Muscle of leg (tissue), 11 donors: ENCODE measurements around the gene API5. TPM values are rescaled to one million over a fixed set of nuclear protein-coding genes. Genes with fewer than 3 reads are reported as not detected.

Experiments used
- DNase-seq: peaks from one replicate; pipeline ENCODE4 v3.0.0; 2013
- H3K27ac ChIP-seq: one replicate; pipeline ENCODE4 v1.5.1; 2013; ENCODE audit warnings: mild to moderate bottlenecking, low read length, control low read depth
- H3K27me3 ChIP-seq: one replicate; pipeline ENCODE4 v1.6.1; 2013; ENCODE audit warnings: low read length; ENCODE audit not compliant: control insufficient read depth, insufficient read depth
- H3K36me3 ChIP-seq: one replicate; pipeline ENCODE4 v1.6.1; 2013; ENCODE audit warnings: low read length; ENCODE audit not compliant: control insufficient read depth, insufficient read depth
- H3K4me1 ChIP-seq: one replicate; pipeline ENCODE4 v1.6.1; 2013; ENCODE audit warnings: low read length; ENCODE audit not compliant: control insufficient read depth, insufficient read depth
- H3K4me3 ChIP-seq: one replicate; pipeline ENCODE4 v1.5.1; 2013; ENCODE audit warnings: low read length, control low read depth
- H3K9me3 ChIP-seq: replicated peaks from 2 replicates; pipeline ENCODE4 v1.6.1; 2013; ENCODE audit warnings: low read depth, low read length; ENCODE audit not compliant: control insufficient read depth
- WGBS: methylation state at CpG from one replicate; pipeline ENCODE4 v1.1.5; 2013; ENCODE audit warnings: missing lambda C conversion rate; ENCODE audit not compliant: insufficient coverage; 5-methylcytosine and 5-hydroxymethylcytosine counted together
- polyA plus RNA-seq, 8 donors: library from polyadenylated mRNA; unstranded; fragments of 120-200 nt; gene quantifications; one replicate each; pipeline versions ENCODE4 v1.2.1 to v1.2.3, GENCODE V29; 2013; ENCODE audit warnings: inconsistent platforms in 1 of 8, low replicate concordance in 1 of 8; ENCODE audit not compliant: insufficient read length in 8 of 8, insufficient read depth in 1 of 8
- total RNA-seq: library from RNA; stranded (reverse); fragments of 120-200 nt; gene quantifications from one replicate; pipeline ENCODE4 v1.2.4, GENCODE V29; 2013

Gene API5
- total and polyA plus RNA-seq, 9 donors: 32.7 to 55.3 (median 41.7) TPM

GRCh38 chr11:43358279-43358800, 46.5 kb downstream of the API5 start:
- 0% methylated on average over 12 of the region's 16 CpGs for WGBS
- H3K27me3 ChIP-seq: no peaks in the 10 kb centered on the region
- peaks cover 13% of the 10 kb centered on the region for H3K4me1 ChIP-seq
- H3K4me3 ChIP-seq: peak overlapping the region; percentile 99
- peaks cover 7% of the 10 kb centered on the region for H3K36me3 ChIP-seq
- no peaks in the 10 kb centered on the region for H3K9me3 ChIP-seq
- DNase-seq: peak; percentile 38
- peak overlapping the region; percentile 69 for H3K27ac ChIP-seq

GRCh38 chr11:43358801-43359421, 47.1 kb downstream of the API5 start, which contains the start of gene TTC17:
TSS of gene TTC17 (plus strand) at chr11:43358920. CDS start at chr11:43358955, 35 bp downstream.
- WGBS: under 1% methylated on average over 57 of the region's 58 CpGs
- peaks cover 7% of the 10 kb centered on the region for H3K36me3 ChIP-seq
- no peaks in the 10 kb centered on the region for H3K9me3 ChIP-seq
- no peaks in the 10 kb centered on the region for H3K27me3 ChIP-seq
- peak within 1 kb of the TSS; percentile 99 for H3K4me3 ChIP-seq
- peaks cover 13% of the 10 kb centered on the region for H3K4me1 ChIP-seq
- H3K27ac ChIP-seq: peak within 1 kb of the TSS; percentile 92
- DNase-seq: peak; percentile 98

GRCh38 chr11:43359422-43359818, 47.6 kb downstream of the API5 start:
- 0% methylated on average over 10 of the region's 14 CpGs for WGBS
- peak overlapping the region; percentile 99 for H3K4me3 ChIP-seq
- H3K9me3 ChIP-seq: no peaks in the 10 kb centered on the region
- DNase-seq: peak; percentile 29
- H3K27ac ChIP-seq: peak overlapping the region; percentile 92
- H3K27me3 ChIP-seq: no peaks in the 10 kb centered on the region
- peaks cover 7% of the 10 kb centered on the region for H3K36me3 ChIP-seq
- H3K4me1 ChIP-seq: peaks cover 13% of the 10 kb centered on the region

- DNase-seq: peak; percentile 42
- H3K27ac ChIP-seq: peak overlapping the region; percentile 24
- no peaks in the 10 kb centered on the region for H3K9me3 ChIP-seq
- peaks cover 13% of the 10 kb centered on the region for H3K4me1 ChIP-seq
- WGBS: no CpG with 5 or more reads among the region's 1 CpG
- no peaks in the 10 kb centered on the region for H3K27me3 ChIP-seq
- peaks cover 10% of the 10 kb centered on the region for H3K36me3 ChIP-seq
- peak overlapping the region; percentile 99 for H3K4me3 ChIP-seq
Measured at GRCh38 chr11:43360361-43361032, 48.7 kb downstream of the API5 start.

- WGBS: 91% methylated on average over 4 of the region's 5 CpGs
- no peak overlapping the region for H3K27ac ChIP-seq
Measured at GRCh38 chr11:43366677-43367076, 54.9 kb downstream of the API5 start.

DNA sequence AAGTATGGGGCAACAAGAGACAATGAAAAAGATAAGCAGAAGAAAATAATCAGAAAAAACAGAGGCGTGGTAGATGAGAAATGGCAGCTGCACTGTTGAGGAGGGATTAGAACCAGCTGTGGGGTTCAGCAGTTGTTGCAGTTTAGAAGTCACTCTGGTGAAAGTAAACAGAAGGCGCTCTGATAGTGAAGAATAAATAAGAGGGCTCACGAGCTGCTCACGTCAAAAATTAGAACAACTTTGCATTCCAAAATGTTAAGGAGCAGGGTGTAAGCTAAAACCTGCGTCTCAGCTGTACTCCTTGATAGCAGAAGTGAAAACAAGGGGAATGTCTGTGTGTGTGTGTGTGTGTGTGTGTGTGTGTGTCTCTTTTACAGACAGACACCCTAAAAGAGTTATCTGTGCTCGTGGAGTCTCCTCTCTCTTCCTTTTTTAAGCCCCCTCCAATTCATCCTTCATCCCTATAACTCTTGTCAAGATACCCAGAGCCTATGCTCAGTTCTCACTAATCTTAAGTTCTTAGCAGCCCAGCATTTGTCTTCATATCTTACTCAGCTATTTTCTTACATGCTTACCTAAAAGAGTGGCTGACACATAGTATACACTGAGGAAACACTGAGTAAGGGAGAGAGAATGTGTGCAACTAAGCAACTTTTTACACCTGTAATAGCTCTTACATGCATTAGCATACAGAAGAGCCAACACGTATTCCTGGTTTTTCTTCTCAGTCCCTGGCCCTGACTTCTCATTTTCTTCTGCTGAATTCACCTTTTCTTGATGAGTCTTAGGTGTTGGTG, 55.8 kb downstream of the API5 start:
- Histone ChIP-seq H3K36me3 (peaks cover 15% of the 10 kb centered on the region), H3K9me3 (no peaks in the 10 kb centered on the region), H3K4me3 (no peak overlapping the region), H3K27me3 (no peaks in the 10 kb centered on the region), H3K27ac (no peak overlapping the region), H3K4me1 (peaks cover 4% of the 10 kb centered on the region)
- 85% methylated on average over 4 of the region's 7 CpGs for WGBS
- DNase-seq: peak; percentile 40

More at GRCh38 chr11:43366677-43367076, 54.9 kb downstream of the API5 start:
- peaks cover 4% of the 10 kb centered on the region for H3K4me1 ChIP-seq
- no peak overlapping the region for H3K4me3 ChIP-seq
- peaks cover 17% of the 10 kb centered on the region for H3K36me3 ChIP-seq
- H3K27me3 ChIP-seq: no peaks in the 10 kb centered on the region
- DNase-seq: no peak
- H3K9me3 ChIP-seq: no peaks in the 10 kb centered on the region

GRCh38 chr11:43376065-43376464, 64.3 kb downstream of the API5 start:
- no peaks in the 10 kb centered on the region for H3K27me3 ChIP-seq
- no CpG with 5 or more reads among the region's 2 CpGs for WGBS
- no peaks in the 10 kb centered on the region for H3K4me1 ChIP-seq
- no peaks in the 10 kb centered on the region for H3K9me3 ChIP-seq
- DNase-seq: no peak
- peaks cover 10% of the 10 kb centered on the region for H3K36me3 ChIP-seq
- H3K27ac ChIP-seq: no peak overlapping the region
- H3K4me3 ChIP-seq: no peak overlapping the region

DNA sequence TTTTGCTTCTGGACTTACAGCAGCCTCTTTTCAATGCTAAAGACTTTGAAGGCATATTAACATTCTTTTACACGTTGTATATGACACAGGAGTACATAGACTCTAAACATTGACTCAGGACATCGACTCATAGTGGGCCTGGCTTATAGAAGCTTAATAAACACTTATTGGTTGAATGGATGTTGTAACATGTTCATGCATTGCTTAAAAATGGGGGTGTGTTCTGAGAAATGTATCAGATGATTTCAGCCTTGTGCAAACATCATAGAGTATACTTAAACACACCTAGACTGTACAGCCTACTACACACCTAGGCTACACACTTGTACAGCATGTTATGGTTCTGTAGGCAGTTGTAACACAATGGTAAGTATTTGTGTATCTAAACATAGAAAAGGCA, 64.8 kb downstream of the API5 start:
- H3K36me3 ChIP-seq: peaks cover 9% of the 10 kb centered on the region
- H3K4me1 ChIP-seq: no peaks in the 10 kb centered on the region
- no peaks in the 10 kb centered on the region for H3K27me3 ChIP-seq
- no peak overlapping the region for H3K4me3 ChIP-seq
- no peak overlapping the region for H3K27ac ChIP-seq
- no peaks in the 10 kb centered on the region for H3K9me3 ChIP-seq
- WGBS: no CpG with 5 or more reads among the region's 2 CpGs
- DNase-seq: no peak

GRCh38 chr11:43377389-43377788, 65.6 kb downstream of the API5 start:
- no peak for DNase-seq
- no peak overlapping the region for H3K27ac ChIP-seq
- no peak overlapping the region for H3K4me3 ChIP-seq
- no peaks in the 10 kb centered on the region for H3K27me3 ChIP-seq
- H3K9me3 ChIP-seq: no peaks in the 10 kb centered on the region
- H3K36me3 ChIP-seq: peaks cover 9% of the 10 kb centered on the region
- H3K4me1 ChIP-seq: no peaks in the 10 kb centered on the region

DNA sequence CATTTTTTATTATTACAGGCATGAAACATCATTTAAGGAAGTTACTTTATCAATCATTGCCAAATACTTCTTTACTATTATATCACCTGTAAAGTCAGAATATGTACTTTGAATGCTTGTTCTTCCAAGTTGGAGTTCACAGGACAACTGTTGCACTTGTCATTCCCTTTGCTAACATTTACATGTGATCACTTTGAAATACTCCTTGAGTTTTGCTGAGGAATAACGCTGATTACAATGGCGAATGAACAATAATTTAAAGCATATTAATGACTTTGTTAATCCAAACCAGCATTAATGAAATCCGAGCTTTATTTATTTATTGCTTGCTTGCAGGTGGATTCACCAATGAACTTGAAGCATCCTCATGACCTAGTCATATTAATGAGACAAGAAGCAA, 67.1 kb downstream of the API5 start:
- Histone ChIP-seq H3K27me3 (no peaks in the 10 kb centered on the region), H3K27ac (no peak overlapping the region), H3K36me3 (peaks cover 10% of the 10 kb centered on the region), H3K9me3 (no peaks in the 10 kb centered on the region), H3K4me1 (no peaks in the 10 kb centered on the region), H3K4me3 (no peak overlapping the region)
- no CpG with 5 or more reads among the region's 3 CpGs for WGBS
- no peak for DNase-seq
